ENCODE data around the gene SLC25A33.
"Not testable (repeated sequence)": the region's sequence is repeated elsewhere in the genome, so short reads cannot be mapped to it uniquely, and the experiment has no call there.

SLC25A33 gene

DNA sequence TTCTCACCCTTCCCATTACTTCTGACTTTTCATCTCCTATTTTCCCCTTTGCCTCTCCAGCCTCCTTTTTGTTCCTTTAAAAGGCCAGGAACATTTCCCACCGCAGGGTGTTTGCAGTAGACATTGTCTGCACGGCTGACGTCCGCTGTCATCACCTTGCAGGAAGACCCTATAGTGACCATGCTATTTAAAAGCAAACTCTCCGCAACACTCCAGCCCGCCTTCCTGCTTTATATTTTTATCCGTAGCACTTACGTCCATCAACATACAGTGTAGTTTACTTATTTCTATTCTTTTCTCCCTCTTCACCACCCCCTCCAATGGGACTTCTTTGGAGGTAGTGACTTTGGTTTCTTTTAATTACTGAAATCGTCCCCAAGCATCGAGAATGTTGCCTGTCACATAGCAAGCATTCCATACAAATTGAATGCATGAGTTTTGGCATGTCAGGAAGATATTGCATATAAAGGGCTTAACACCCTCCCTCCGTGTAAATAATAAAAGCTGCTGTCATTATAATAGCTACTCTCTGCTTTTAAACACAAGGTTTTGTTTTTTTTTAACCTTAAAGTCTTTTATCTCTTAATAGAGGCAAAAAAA, 19.8 kb downstream of the SLC25A33 start:
- no peak for DNase-seq (ENCODE audit: extremely low read depth, low read depth)
- TF ChIP-seq, protein P1, sequence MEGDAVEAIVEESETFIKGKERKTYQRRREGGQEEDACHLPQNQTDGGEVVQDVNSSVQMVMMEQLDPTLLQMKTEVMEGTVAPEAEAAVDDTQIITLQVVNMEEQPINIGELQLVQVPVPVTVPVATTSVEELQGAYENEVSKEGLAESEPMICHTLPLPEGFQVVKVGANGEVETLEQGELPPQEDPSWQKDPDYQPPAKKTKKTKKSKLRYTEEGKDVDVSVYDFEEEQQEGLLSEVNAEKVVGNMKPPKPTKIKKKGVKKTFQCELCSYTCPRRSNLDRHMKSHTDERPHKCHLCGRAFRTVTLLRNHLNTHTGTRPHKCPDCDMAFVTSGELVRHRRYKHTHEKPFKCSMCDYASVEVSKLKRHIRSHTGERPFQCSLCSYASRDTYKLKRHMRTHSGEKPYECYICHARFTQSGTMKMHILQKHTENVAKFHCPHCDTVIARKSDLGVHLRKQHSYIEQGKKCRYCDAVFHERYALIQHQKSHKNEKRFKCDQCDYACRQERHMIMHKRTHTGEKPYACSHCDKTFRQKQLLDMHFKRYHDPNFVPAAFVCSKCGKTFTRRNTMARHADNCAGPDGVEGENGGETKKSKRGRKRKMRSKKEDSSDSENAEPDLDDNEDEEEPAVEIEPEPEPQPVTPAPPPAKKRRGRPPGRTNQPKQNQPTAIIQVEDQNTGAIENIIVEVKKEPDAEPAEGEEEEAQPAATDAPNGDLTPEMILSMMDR (IDR thresholded peaks at IDR 0.05; ENCODE audit: low read depth, low read length), result no peak

DNA sequence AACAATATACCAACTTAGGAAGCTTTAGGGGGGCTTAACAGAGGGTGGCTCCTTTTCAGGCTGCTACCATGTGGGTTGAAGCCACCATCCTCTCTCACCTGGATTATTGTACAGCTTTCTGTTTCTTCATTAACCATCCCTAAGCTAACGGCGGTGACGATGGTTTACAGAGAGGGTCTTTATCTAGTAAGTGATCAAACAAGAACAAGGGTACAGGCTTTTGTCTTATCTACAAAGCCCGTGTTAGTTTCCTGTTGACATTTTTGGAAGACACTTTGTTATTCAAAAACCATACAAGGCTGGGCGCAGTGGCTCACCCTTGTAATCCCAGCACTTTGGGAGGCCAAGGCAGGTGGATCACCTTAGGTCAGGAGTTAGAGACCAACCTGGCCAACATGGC, 20.4 kb downstream of the SLC25A33 start:
- TF ChIP-seq, protein P1 (IDR thresholded peaks at IDR 0.05; ENCODE audit: low read depth, low read length), result no peak

DNA sequence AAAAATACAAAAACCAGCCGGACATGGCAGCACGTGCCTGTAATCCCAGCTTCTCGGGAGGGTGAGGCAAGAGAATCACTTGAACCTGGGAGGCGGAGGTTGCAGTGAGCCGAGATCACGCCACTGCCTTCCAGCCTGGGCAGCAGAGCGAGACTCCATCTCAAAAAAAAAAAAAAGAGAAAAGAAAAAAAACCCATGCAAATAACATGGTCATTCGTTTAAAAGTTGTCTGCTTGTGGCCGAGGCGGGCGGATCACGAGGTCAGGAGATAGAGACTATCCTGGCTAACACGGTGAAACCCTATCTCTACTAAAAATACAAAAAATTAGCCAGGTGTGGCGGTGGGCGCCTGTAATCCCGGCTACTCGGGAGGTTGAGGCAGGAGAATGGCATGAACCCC, 20.8 kb downstream of the SLC25A33 start:
- DNase-seq (ENCODE audit: extremely low read depth, low read depth), result not testable (repeated sequence)

More for the DNA sequence above, 20.4 kb downstream of the SLC25A33 start:
- no peak for DNase-seq (ENCODE audit: extremely low read depth, low read depth)

DNA sequence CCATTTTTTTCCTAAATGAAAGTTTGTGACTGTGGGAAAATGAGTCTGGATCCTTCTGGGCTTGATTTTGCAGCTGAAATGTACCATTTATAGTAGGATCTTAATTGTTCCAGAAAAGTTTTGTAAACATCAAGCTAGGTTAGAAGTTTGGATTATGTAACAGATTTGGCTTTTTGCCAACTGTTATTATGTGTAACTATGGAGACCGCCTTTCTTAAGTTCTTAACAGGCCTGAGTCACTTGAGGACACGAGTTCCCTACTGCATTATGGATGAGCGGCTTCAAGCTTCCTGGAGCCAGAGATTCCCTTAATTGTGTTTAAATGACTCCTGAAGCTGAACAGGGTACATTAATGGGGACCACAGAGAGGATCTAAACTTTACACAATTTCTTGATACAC, 22.2 kb downstream of the SLC25A33 start:
- TF ChIP-seq, protein P1 (IDR thresholded peaks at IDR 0.05; ENCODE audit: low read depth, low read length), result no peak
- DNase-seq (ENCODE audit: extremely low read depth, low read depth), result peak; percentile 81

DNA sequence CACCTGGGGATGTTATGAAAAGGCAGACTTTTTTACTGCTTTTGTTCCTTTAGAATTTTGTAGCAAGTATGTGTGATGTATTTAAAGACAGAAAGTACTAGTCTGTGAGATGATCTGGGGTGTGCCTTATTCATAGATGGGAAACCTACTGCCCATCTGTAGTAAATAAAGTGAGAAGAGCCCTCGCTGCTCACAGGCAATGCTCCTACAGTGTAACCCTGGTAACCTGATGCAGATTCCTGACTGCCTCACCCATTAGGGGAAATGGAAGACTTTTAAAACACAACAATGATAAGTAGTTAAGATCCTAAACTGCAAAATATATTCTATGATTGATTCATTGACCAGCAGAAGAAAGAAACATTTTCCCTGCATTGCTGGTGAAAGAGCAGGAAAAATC, 30.0 kb downstream of the SLC25A33 start:
- DNase-seq (ENCODE audit: extremely low read depth, low read depth), result no peak
- TF ChIP-seq, protein P1 (IDR thresholded peaks at IDR 0.05; ENCODE audit: low read depth, low read length), result no peak

DNA sequence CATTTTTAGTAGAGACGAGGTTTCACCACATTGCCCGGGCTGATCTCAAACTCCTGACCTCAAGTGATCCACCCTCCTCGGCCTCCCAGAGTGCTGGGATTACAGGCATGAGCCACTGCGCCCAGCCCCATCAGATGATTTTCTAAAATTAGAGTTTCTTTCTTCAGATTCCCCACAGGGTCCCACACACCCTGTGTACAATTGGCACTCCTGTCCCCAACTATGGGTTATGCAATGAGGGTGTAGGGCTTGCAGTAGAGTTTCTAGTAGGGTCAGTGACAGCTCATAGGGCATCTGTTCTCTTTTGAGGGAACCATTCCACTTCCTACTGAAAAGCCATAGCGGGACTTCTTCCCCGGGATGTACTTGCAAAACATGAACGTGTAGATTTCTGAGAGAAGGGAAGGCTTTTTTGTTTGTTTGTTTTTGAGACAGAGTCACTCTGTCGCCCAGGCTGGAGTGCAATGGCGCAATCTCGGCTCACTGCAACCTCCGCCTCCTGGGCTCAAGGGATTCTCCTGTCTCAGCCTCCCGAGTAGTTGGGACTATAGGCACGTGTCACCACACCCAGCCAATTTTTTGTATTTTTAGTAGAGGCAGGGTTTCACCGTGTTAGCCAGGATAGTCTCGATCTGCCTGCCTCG, 31.7 kb downstream of the SLC25A33 start:
- DNase-seq (ENCODE audit: extremely low read depth, low read depth), result not testable (repeated sequence)

DNA sequence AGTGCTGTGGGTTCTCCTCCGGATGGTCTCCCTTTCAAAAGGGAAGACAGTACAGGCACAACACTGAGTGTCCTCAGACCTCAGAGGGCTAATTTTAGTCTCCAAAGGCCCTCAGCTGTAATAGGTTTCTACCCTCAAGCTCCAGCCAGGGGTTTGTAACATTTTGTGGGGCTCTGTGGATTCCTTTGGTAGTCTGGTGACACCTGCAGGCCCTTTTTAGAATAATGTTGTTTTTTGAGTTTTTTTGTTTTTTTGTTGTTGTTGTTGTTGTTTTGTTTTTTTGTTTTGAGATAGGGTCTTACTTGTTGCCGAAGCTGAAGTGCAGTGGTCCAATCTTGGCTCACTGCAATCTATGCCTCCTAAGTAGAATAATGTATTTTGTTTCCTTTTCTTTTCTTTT, 34.5 kb downstream of the SLC25A33 start:
- TF ChIP-seq, protein P1 (IDR thresholded peaks at IDR 0.05; ENCODE audit: low read depth, low read length), result peak; percentile 36
- DNase-seq (ENCODE audit: extremely low read depth, low read depth), result no peak

DNA sequence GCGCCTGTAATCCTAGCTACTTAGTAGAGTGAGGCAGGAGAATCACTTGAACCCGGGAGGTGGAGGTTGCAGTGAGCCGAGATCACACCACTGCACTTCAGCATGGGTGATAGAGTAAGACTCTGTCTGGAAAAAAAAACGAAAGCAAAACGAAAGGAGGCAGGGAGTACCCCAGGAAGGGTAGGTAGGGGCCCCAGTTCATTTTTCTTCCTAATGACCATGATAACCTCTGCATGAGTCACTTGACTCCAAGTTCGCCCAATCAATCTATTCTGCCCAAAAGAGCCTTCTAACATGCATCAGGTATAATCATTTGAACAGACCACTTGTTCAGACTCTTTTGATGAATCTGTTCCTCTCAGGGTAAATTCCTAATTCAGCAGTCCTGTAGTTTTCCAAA, 36.2 kb downstream of the SLC25A33 start:
- DNase-seq (ENCODE audit: extremely low read depth, low read depth), result no peak

More for the DNA sequence above, 36.2 kb downstream of the SLC25A33 start:
- TF ChIP-seq, protein P1 (IDR thresholded peaks at IDR 0.05; ENCODE audit: low read depth, low read length), result no peak
